ENCODE results near the gene EZR. TPM values are rescaled to one million over a fixed set of nuclear protein-coding genes. Genes with fewer than 3 reads are reported as not detected.

Gene EZR
- polyA plus RNA-seq, 3 donors: 68.1 to 95.8 (median 86.3) TPM

DNA sequence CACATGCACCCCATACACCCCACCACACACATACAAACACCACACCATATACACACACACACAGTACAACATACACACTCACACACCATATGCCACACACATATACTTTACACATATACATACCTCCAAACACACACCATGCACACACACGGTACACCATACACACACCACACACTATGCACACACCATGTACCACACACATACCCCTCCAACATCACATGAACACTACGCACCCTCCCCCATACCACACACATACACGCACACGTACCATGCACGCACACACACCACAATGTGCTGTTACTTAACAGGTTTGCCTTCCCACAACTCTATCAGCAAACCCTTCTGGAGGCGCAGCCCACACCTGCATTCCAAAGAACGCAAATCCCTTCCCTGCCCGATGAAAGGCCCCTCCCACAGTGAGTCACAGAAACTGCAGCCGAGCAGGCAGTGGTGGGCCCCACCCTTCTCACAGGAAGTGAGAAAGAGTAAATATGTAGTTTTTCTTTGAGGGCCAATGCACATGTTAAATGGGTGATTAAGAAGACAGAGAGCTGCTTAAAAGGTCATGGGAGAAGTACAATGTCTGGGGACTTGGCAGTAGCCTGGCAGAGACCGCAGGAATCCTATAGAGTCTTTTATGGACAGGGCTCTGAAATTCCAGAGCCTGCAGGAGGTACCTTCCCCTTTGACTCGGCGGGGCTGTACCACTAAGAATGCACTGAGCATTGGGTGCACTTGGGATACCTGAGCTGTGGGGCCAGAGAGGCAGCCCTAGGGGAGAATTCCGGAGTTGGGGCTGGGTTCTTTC, 34.1 kb upstream of the EZR start:
- peaks cover 32% of the 10 kb centered on the region for H3K4me1 Mint-ChIP-seq
- H3K9me3 Mint-ChIP-seq: peaks cover 0 to 2% (median 0%) of the 10 kb centered on the region in 7 donors
- Histone ChIP-seq H3K4me1 (ENCODE audit: control insufficient read depth in 1 of 2, insufficient read depth in 2 of 2, low read length in 2 of 2) (peaks cover 52 to 84% of the 10 kb centered on the region in 2 donors), H3K4me3 (replicated peaks in 1 of 3; ENCODE audit: low read depth in 2 of 3, low read length in 3 of 3) (peak overlapping the region in 1 of 3 experiments; percentile 53), H3K27me3 (ENCODE audit: control insufficient read depth in 2 of 2, insufficient read depth in 2 of 2, low read length in 2 of 2) (no peaks in the 10 kb centered on the region), H3K79me2 (ENCODE audit: insufficient read depth, low read length) (no peaks in the 10 kb centered on the region), H3K9ac (ENCODE audit: insufficient read depth, low read length, poor library complexity, severe bottlenecking) (peak overlapping the region; percentile 56), H3K27ac (ENCODE audit: low read depth in 1 of 2, low read length in 2 of 2) (peak overlapping the region; percentile 86 to 91), H2AFZ (ENCODE audit: insufficient read depth, low read depth, low read length, poor library complexity, severe bottlenecking) (no peak overlapping the region), H3K4me2 (replicated peaks; ENCODE audit: extremely low read depth, low read length, poor library complexity, severe bottlenecking) (peak overlapping the region; percentile 64), H3K9me3 (replicated peaks in 1 of 2; ENCODE audit: control insufficient read depth in 1 of 2, insufficient read depth in 1 of 2, low read length in 2 of 2) (no peaks in the 10 kb centered on the region), H3K36me3 (replicated peaks in 1 of 2; ENCODE audit: control insufficient read depth in 1 of 2, insufficient read depth in 2 of 2, low read length in 2 of 2) (no peaks in the 10 kb centered on the region), H4K20me1 (ENCODE audit: insufficient read depth, low read length) (no peaks in the 10 kb centered on the region)
- 85% methylated on average over 7 of the region's 13 CpGs for WGBS (ENCODE audit: insufficient coverage)
- no peaks in the 10 kb centered on the region for H3K36me3 Mint-ChIP-seq
- DNase-seq: peak; percentile 87 to 94 (median 91)
- TF ChIP-seq, protein P1, sequence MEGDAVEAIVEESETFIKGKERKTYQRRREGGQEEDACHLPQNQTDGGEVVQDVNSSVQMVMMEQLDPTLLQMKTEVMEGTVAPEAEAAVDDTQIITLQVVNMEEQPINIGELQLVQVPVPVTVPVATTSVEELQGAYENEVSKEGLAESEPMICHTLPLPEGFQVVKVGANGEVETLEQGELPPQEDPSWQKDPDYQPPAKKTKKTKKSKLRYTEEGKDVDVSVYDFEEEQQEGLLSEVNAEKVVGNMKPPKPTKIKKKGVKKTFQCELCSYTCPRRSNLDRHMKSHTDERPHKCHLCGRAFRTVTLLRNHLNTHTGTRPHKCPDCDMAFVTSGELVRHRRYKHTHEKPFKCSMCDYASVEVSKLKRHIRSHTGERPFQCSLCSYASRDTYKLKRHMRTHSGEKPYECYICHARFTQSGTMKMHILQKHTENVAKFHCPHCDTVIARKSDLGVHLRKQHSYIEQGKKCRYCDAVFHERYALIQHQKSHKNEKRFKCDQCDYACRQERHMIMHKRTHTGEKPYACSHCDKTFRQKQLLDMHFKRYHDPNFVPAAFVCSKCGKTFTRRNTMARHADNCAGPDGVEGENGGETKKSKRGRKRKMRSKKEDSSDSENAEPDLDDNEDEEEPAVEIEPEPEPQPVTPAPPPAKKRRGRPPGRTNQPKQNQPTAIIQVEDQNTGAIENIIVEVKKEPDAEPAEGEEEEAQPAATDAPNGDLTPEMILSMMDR (IDR thresholded peaks at IDR 0.05): no peak
- H3K27me3 Mint-ChIP-seq (ENCODE audit: low read depth in 3 of 3): no peaks in the 10 kb centered on the region
- intact Hi-C loops (cut with micrococcal nuclease): loop anchor here (5.0 kb wide), 1 partner anchor 36 kb away; the partner anchor contains the start of gene EZR (in 2 of the 2)
- no peak overlapping the region for H3K4me3 Mint-ChIP-seq
- no peak overlapping the region for H3K27ac Mint-ChIP-seq

DNA sequence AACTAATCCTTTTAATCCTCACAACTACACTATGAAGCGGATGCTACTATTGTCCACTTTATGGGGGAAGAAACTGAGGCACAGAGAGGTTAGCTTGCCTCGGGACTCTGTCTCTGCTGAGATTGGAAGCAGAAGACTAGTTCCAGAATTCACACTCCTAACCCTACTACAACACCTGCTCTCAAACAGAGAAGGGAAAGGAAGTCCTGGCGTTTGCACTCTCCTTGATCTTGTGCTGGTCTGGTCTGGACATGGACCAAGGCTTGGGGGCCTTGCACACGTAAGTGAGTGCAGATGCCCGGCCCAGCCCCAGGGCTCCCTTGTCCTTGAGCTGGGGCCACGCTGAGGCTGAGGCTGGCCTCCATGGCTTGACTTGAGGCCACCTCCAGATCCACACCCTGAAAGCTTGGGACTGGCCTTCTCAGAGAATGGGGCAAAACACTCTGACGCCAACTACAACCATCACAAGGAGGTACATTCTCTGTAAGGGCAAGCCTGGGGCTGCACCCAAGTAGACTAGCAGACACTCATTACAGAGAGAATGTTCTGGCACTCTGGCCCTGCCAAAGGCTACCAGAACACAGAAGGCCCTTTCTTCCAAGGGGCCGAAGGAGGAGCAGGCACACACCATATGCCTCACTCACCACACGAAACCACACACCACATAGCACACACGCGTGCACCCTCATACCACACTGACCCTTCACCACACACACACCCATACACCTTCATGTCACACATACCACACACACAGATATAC, 33.3 kb upstream of the EZR start:
- H3K4me3 ChIP-seq (replicated peaks in 1 of 3; ENCODE audit: low read depth in 2 of 3, low read length in 3 of 3): peak overlapping the region in 1 of 3 experiments; percentile 53
- TF ChIP-seq, protein P1 (IDR thresholded peaks at IDR 0.05): no peak
- Mint-ChIP-seq H3K9me3 (peaks cover 0 to 2% (median 0%) of the 10 kb centered on the region in 7 donors), H3K36me3 (no peaks in the 10 kb centered on the region), H3K27ac (no peak overlapping the region), H3K4me1 (peaks cover 29% of the 10 kb centered on the region), H3K4me3 (no peak overlapping the region), H3K27me3 (ENCODE audit: low read depth in 3 of 3) (no peaks in the 10 kb centered on the region)
- DNase-seq: no peak
- peak overlapping the region in 1 of 2 donors; percentile 91 for H3K27ac ChIP-seq (ENCODE audit: low read depth in 1 of 2, low read length in 2 of 2)
- peak overlapping the region; percentile 38 for H3K9ac ChIP-seq (ENCODE audit: insufficient read depth, low read length, poor library complexity, severe bottlenecking)
- peak overlapping the region; percentile 64 for H3K4me2 ChIP-seq (replicated peaks; ENCODE audit: extremely low read depth, low read length, poor library complexity, severe bottlenecking)
- intact Hi-C loops (cut with micrococcal nuclease): loop anchor here (5.0 kb wide), 1 partner anchor 35 kb away; the partner anchor contains the start of gene EZR (in 2 of the 2)
- H2AFZ ChIP-seq (ENCODE audit: insufficient read depth, low read depth, low read length, poor library complexity, severe bottlenecking): peak overlapping the region; percentile 16
- H3K9me3 ChIP-seq (replicated peaks in 1 of 2; ENCODE audit: control insufficient read depth in 1 of 2, insufficient read depth in 1 of 2, low read length in 2 of 2): no peaks in the 10 kb centered on the region
- no peaks in the 10 kb centered on the region for H3K27me3 ChIP-seq (ENCODE audit: control insufficient read depth in 2 of 2, insufficient read depth in 2 of 2, low read length in 2 of 2)
- H4K20me1 ChIP-seq (ENCODE audit: insufficient read depth, low read length): no peaks in the 10 kb centered on the region
- 100% methylated on average over 8 of the region's 11 CpGs for WGBS (ENCODE audit: insufficient coverage)
- no peaks in the 10 kb centered on the region for H3K36me3 ChIP-seq (replicated peaks in 1 of 2; ENCODE audit: control insufficient read depth in 1 of 2, insufficient read depth in 2 of 2, low read length in 2 of 2)
- H3K4me1 ChIP-seq (ENCODE audit: control insufficient read depth in 1 of 2, insufficient read depth in 2 of 2, low read length in 2 of 2): peaks cover 52 to 79% of the 10 kb centered on the region in 2 donors
- H3K79me2 ChIP-seq (ENCODE audit: insufficient read depth, low read length): no peaks in the 10 kb centered on the region
